Superior temporal gyrus (tissue), 1 donor: Measurements from ENCODE around the gene RABAC1.
A peak's percentile ranks its signal among the peaks of the same experiment; 100 is the strongest.
"Not testable (repeated sequence)": the region's sequence is repeated elsewhere in the genome, so short reads cannot be mapped to it uniquely, and the experiment has no call there.

Experiments
- DNase-seq: peaks from one replicate; pipeline ENCODE4 v3.0.0-alpha.2; 2016; ENCODE audit errors: extremely low spot score

Gene RABAC1

GRCh38 chr19:41947091-41947490 lies 12.0 kb downstream of the RABAC1 start:
- no peak for DNase-seq

GRCh38 chr19:41945135-41945766 lies 13.9 kb downstream of the RABAC1 start:
- DNase-seq: no peak

GRCh38 chr19:41944336-41944735 lies 14.8 kb downstream of the RABAC1 start:
- no peak for DNase-seq

GRCh38 chr19:41941410-41942202 lies 17.5 kb downstream of the RABAC1 start:
- no peak for DNase-seq

GRCh38 chr19:41940731-41941409 lies 18.3 kb downstream of the RABAC1 start:
- DNase-seq: no peak

GRCh38 chr19:41939861-41940730 lies 19.0 kb downstream of the RABAC1 start:
- DNase-seq: no peak

GRCh38 chr19:41939209-41939608 lies 19.9 kb downstream of the RABAC1 start:
- not testable (repeated sequence) for DNase-seq

GRCh38 chr19:41937525-41938468 lies 21.3 kb downstream of the RABAC1 start:
- DNase-seq: no peak

GRCh38 chr19:41936961-41937360 lies 22.2 kb downstream of the RABAC1 start:
- no peak for DNase-seq

GRCh38 chr19:41936416-41936850 lies 22.7 kb downstream of the RABAC1 start:
- DNase-seq: no peak

- no peak for DNase-seq
Observed at GRCh38 chr19:41935760-41936415, 23.2 kb downstream of the RABAC1 start.

- peak; percentile 71 for DNase-seq
Observed at GRCh38 chr19:41934849-41935374, 24.2 kb downstream of the RABAC1 start.

GRCh38 chr19:41933693-41934426 lies 25.3 kb downstream of the RABAC1 start:
- DNase-seq: no peak

- no peak for DNase-seq
Observed at GRCh38 chr19:41932720-41933332, 26.3 kb downstream of the RABAC1 start.

- no peak for DNase-seq
Observed at GRCh38 chr19:41932259-41932719, 26.8 kb downstream of the RABAC1 start.

GRCh38 chr19:41930926-41931592 lies 28.1 kb downstream of the RABAC1 start:
- DNase-seq: no peak

- no peak for DNase-seq
Observed at GRCh38 chr19:41930322-41930722, 28.8 kb downstream of the RABAC1 start.

GRCh38 chr19:41929536-41930071 lies 29.5 kb downstream of the RABAC1 start:
- DNase-seq: no peak
